HFF-Myc (cell line): ENCODE measurements around the gene KCNQ1.

ENCODE experiments used
- DNase-seq: peaks from one replicate; pipeline ENCODE4 v3.0.0-alpha.2; 2011; ENCODE audit warnings: low read depth; ENCODE audit errors: extremely low read depth
- H3K4me3 ChIP-seq: replicated peaks from 2 replicates; pipeline ENCODE4 v1.5.1; 2011; ENCODE audit warnings: low read depth, mild to moderate bottlenecking, control low read depth, low read length
- TF ChIP-seq, protein P1 (sequence below): IDR thresholded peaks from 2 replicates; pipeline ENCODE4 v1.5.1; 2012; ENCODE audit warnings: mild to moderate bottlenecking, low read depth, low read length, control low read depth; ENCODE audit errors: missing control alignments

The KCNQ1 gene

DNA sequence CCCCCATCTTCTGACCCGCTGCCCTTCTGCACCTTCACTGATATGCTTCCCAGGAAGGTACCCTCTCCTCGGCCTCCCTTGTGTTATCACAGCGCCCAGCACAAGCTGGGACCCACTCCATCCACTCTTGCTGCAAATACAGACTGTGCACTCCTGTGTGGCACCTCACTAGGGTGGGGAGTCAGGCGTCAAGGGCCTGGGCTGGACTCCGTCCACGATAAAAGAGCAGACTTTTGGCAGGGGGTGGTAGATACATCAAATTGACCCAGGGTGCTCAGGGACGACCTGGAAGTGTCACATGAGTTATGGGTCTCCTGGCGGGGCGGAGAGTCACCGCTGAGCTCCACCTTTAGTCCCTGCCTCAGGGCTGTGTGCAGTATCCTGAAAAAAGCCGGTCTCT lies 1.4 kb upstream of the KCNQ1 start:
- TF ChIP-seq, protein P1, sequence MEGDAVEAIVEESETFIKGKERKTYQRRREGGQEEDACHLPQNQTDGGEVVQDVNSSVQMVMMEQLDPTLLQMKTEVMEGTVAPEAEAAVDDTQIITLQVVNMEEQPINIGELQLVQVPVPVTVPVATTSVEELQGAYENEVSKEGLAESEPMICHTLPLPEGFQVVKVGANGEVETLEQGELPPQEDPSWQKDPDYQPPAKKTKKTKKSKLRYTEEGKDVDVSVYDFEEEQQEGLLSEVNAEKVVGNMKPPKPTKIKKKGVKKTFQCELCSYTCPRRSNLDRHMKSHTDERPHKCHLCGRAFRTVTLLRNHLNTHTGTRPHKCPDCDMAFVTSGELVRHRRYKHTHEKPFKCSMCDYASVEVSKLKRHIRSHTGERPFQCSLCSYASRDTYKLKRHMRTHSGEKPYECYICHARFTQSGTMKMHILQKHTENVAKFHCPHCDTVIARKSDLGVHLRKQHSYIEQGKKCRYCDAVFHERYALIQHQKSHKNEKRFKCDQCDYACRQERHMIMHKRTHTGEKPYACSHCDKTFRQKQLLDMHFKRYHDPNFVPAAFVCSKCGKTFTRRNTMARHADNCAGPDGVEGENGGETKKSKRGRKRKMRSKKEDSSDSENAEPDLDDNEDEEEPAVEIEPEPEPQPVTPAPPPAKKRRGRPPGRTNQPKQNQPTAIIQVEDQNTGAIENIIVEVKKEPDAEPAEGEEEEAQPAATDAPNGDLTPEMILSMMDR, result no peak
- H3K4me3 ChIP-seq, result no peak overlapping the region
- DNase-seq, result no peak

DNA sequence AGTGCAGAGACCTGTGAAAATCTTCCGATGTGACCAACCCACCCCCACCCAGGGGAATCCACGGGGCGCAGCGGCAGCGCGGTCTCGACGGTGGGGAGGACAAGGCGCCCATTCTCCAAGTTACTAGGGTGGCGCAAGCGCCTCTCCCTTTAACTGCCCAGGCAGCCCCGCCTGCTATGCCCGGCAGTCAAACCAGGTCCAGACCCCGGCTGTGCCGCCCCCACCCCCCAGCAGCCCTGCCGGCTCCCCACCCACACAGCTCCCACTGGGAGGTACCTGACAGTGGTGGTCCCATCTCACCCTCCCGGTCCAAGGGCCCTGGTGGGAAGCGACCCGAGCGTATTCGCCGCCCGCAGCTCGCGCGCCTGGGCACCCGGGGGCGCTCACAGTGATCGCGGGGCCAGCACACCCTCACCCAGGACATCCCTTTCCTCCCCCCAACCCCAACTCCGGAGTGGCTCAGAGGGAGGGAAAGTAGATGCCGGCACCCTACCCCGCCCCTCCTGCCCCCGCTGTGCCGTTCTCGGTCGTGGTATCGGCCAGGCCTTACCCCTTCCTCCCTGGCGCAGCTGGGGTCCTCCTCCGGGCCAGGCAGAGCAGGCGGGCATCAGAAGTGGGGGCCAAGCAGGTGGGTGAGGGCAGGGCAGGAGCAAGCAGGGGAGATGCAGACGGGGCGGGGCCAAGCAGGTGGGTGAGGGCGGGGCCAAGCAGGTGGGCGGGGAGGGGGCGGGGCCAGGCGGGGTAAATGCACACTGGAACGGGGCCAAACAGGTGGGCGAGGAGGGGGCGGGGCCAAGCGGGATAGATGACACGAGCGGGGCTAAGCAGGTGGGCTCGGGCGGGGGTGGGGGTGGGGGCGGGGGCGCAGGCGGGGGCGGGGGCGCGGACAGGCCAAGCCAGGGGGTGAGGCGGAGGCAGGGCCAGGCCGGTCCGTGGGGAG lies 657 bp upstream of the KCNQ1 start, which contains the start of gene TRPM5:
TSS of gene TRPM5 (minus strand) at position 634 of the 940 bp plus-strand sequence. CDS start 21,478 bp downstream, outside the sequence.
- no peak within 1 kb of the TSS for H3K4me3 ChIP-seq
- DNase-seq, result no peak
- TF ChIP-seq, protein P1, result no peak

DNA sequence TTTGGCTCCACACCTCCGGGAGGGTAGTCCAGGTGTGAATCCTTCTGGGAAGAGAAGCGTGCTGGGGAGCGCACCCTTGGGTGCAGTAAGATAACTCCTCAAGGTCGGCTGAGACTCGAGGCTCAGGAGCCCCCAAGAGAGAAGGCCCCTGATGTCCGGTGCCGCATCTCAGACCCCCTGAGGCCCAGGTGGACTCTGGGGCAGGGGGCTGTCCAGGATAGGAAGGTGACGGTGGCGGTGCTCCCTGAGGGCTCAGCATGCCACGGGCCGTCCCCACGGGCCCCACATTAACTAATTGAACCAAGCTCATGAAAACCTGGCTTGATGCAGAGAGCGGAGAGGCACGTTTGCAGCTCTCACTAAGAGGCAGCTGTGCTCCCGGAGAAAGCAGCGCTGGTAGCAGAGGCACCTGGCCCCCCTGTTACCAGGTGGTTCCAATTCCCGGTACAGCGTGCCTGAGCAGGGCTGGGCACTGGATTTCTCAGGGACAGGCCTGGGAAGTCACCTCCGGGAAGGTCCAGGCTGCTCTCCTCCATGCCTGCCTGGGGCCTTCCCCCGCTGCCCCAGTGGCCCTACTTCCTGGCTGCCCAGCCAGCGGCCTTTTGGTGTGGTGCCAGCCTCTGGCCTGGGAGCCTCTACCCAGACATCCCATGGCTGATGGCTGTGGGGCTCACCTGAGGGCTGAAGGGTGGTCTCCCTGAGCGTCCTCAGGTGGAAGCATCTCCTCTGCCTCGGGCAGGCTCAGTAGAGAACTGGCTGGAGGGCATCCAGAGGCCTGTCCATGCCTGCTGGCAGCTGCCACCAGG lies 1.1 kb downstream of the KCNQ1 start:
- no peak overlapping the region for H3K4me3 ChIP-seq
- TF ChIP-seq, protein P1, result no peak

DNA sequence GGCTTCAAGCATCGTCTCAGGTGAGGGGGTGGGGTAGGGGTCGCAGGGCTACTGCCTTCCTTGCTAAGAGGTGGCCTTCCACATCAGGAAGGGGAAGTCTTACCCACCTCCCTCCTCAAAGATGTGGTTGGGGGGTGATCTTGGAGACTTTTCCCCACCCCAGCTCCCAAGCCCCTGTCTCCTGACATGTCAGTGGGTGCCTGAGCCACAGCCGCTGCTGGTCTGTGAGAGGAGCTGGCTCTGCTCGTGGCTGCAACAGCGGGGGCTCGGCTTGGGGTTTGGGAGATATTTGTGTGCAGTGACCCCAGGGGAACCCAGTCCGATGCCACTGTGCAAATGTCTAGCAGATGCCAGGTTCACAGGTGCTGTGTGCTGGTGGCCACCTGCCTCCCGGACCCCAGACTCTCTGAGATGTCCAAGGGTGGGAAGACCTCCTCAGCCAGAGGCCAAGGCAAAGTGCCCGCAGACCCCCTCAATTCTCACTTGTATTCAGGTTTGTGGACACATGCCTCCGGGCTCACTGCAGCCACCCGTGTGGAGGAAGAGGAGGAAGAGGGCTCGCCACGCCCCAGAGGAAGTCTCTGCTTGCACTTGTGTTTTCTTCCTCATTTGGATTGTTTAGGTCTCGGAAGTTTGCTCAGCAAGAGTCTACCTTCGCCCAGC lies 1.9 kb downstream of the KCNQ1 start:
- no peak for DNase-seq
- TF ChIP-seq, protein P1, result no peak
- no peak overlapping the region for H3K4me3 ChIP-seq

More for the DNA sequence above, 1.1 kb downstream of the KCNQ1 start:
- no peak for DNase-seq

DNA sequence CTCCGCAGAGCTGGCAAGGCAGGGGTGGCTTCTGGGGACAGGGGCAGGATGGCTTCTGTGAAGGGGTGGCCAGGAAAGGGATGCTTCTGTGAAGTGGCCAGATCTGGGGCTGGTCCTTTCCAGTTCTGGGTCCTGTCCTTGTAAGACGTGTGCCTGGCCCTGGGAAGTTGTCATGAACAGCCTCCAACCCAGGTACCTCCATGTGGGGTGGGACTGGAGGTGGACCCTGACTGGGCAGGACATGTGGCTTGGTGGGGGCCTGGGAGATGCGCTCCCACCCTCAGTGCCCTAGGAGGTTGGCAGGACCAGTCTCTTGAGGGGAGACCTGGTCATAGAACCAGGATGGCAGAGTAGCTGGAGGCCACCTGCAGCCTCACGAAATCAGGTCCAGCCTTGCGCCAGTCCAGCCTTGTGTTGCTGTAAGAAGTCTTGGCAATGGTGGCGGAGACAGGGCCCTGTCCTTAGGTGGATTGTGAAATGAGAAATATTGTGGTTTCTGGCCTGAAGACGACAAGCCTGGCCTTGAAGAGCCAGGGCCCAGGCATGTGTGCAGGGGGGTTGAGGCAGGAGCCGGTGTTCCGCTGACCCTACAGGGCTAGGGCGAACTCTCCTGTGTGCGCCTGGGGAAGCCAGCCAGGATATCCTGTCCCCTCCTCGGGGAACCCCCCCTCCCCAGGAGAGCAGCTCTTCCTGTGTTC lies 2.6 kb downstream of the KCNQ1 start:
- TF ChIP-seq, protein P1, result no peak
- H3K4me3 ChIP-seq, result no peak overlapping the region
- no peak for DNase-seq
